Skeletal muscle satellite cell (primary cell): ENCODE data around the gene AKT3.

Experiments used
- H3K27me3 ChIP-seq: 2 replicates; pipeline ENCODE4 v1.7.0; 2013; ENCODE audit warnings: low read length; ENCODE audit not compliant: control insufficient read depth, insufficient read depth
- H3K36me3 ChIP-seq: 2 replicates; pipeline ENCODE4 v1.7.0; 2013; ENCODE audit warnings: mild to moderate bottlenecking, control low read depth, low read length; ENCODE audit not compliant: insufficient read depth
- H3K4me1 ChIP-seq: 2 replicates; pipeline ENCODE4 v1.7.0; 2013; ENCODE audit warnings: low read length; ENCODE audit not compliant: control insufficient read depth, insufficient read depth
- H3K4me2 ChIP-seq: 2 replicates; pipeline ENCODE4 v1.7.0; 2013; ENCODE audit warnings: mild to moderate bottlenecking, low read length
- H3K4me3 ChIP-seq: 2 replicates; pipeline ENCODE4 v1.7.0; 2013; ENCODE audit warnings: low read length
- H3K9ac ChIP-seq: 2 replicates; pipeline ENCODE4 v1.7.0; 2013; ENCODE audit warnings: mild to moderate bottlenecking, low read depth, low read length, moderate library complexity
- H3K9me3 ChIP-seq: replicated peaks from 2 replicates; pipeline ENCODE4 v1.7.0; 2013; ENCODE audit warnings: mild to moderate bottlenecking, control low read depth, low read length

AKT3 gene

GRCh38 chr1:243514927-243515326 lies 335.1 kb downstream of the AKT3 start:
- Histone ChIP-seq H3K9me3 (peaks cover 3% of the 10 kb centered on the region), H3K36me3 (peaks cover 20% of the 10 kb centered on the region), H3K4me3 (no peak overlapping the region), H3K27me3 (no peaks in the 10 kb centered on the region), H3K4me2 (no peak overlapping the region), H3K9ac (no peak overlapping the region), H3K4me1 (peaks cover 4% of the 10 kb centered on the region)

- peaks cover 4% of the 10 kb centered on the region for H3K4me1 ChIP-seq
Observed at GRCh38 chr1:243513726-243514491, 336.1 kb downstream of the AKT3 start.

GRCh38 chr1:243510928-243511327 lies 339.1 kb downstream of the AKT3 start:
- Histone ChIP-seq H3K4me1 (peaks cover 4% of the 10 kb centered on the region), H3K4me2 (no peak overlapping the region), H3K4me3 (no peak overlapping the region), H3K36me3 (peaks cover 20% of the 10 kb centered on the region), H3K27me3 (no peaks in the 10 kb centered on the region), H3K9ac (no peak overlapping the region), H3K9me3 (no peaks in the 10 kb centered on the region)

More at GRCh38 chr1:243513726-243514491, 336.1 kb downstream of the AKT3 start:
- H3K4me2 ChIP-seq: peak overlapping the region; percentile 6
- no peak overlapping the region for H3K9ac ChIP-seq
- no peaks in the 10 kb centered on the region for H3K27me3 ChIP-seq
- H3K4me3 ChIP-seq: no peak overlapping the region
- peaks cover 3% of the 10 kb centered on the region for H3K9me3 ChIP-seq
- peaks cover 20% of the 10 kb centered on the region for H3K36me3 ChIP-seq

GRCh38 chr1:243508943-243509342 lies 341.1 kb downstream of the AKT3 start:
- H3K36me3 ChIP-seq: peaks cover 26% of the 10 kb centered on the region
- H3K4me3 ChIP-seq: no peak overlapping the region
- H3K9ac ChIP-seq: no peak overlapping the region
- no peaks in the 10 kb centered on the region for H3K27me3 ChIP-seq
- no peak overlapping the region for H3K4me2 ChIP-seq
- no peaks in the 10 kb centered on the region for H3K9me3 ChIP-seq
- peaks cover under 1% of the 10 kb centered on the region for H3K4me1 ChIP-seq

- Histone ChIP-seq H3K4me2 (no peak overlapping the region), H3K4me3 (no peak overlapping the region), H3K4me1 (no peaks in the 10 kb centered on the region), H3K27me3 (no peaks in the 10 kb centered on the region), H3K9me3 (no peaks in the 10 kb centered on the region), H3K36me3 (peaks cover 26% of the 10 kb centered on the region), H3K9ac (no peak overlapping the region)
Observed at GRCh38 chr1:243508303-243508713, 341.7 kb downstream of the AKT3 start.

- Histone ChIP-seq H3K9ac (no peak overlapping the region), H3K4me2 (no peak overlapping the region), H3K36me3 (peaks cover 26% of the 10 kb centered on the region), H3K4me3 (no peak overlapping the region), H3K4me1 (no peaks in the 10 kb centered on the region), H3K27me3 (no peaks in the 10 kb centered on the region), H3K9me3 (no peaks in the 10 kb centered on the region)
Observed at GRCh38 chr1:243507672-243508302, 342.3 kb downstream of the AKT3 start.

- no peak overlapping the region for H3K4me3 ChIP-seq
- peaks cover 26% of the 10 kb centered on the region for H3K36me3 ChIP-seq
Observed at GRCh38 chr1:243507001-243507671, 342.9 kb downstream of the AKT3 start.

GRCh38 chr1:243505986-243506689 lies 343.9 kb downstream of the AKT3 start:
- H3K4me2 ChIP-seq: no peak overlapping the region
- no peak overlapping the region for H3K9ac ChIP-seq
- H3K4me1 ChIP-seq: peaks cover 7% of the 10 kb centered on the region
- no peaks in the 10 kb centered on the region for H3K27me3 ChIP-seq
- H3K36me3 ChIP-seq: peaks cover 18% of the 10 kb centered on the region
- no peak overlapping the region for H3K4me3 ChIP-seq
- H3K9me3 ChIP-seq: no peaks in the 10 kb centered on the region

More at GRCh38 chr1:243507001-243507671, 342.9 kb downstream of the AKT3 start:
- Histone ChIP-seq H3K4me2 (no peak overlapping the region), H3K27me3 (no peaks in the 10 kb centered on the region), H3K9ac (no peak overlapping the region), H3K9me3 (no peaks in the 10 kb centered on the region), H3K4me1 (no peaks in the 10 kb centered on the region)

GRCh38 chr1:243503155-243503554 lies 346.9 kb downstream of the AKT3 start:
- peaks cover 10% of the 10 kb centered on the region for H3K36me3 ChIP-seq
- H3K4me2 ChIP-seq: no peak overlapping the region
- no peaks in the 10 kb centered on the region for H3K27me3 ChIP-seq
- H3K4me3 ChIP-seq: no peak overlapping the region
- no peak overlapping the region for H3K9ac ChIP-seq
- H3K9me3 ChIP-seq: no peaks in the 10 kb centered on the region
- H3K4me1 ChIP-seq: peaks cover 15% of the 10 kb centered on the region

GRCh38 chr1:243501002-243501401 lies 349.0 kb downstream of the AKT3 start:
- Histone ChIP-seq H3K9ac (peak overlapping the region; percentile 33), H3K27me3 (no peaks in the 10 kb centered on the region), H3K4me3 (no peak overlapping the region), H3K36me3 (peaks cover 10% of the 10 kb centered on the region), H3K4me1 (peaks cover 23% of the 10 kb centered on the region), H3K4me2 (peak overlapping the region; percentile 11), H3K9me3 (no peaks in the 10 kb centered on the region)

GRCh38 chr1:243500512-243500911 lies 349.5 kb downstream of the AKT3 start:
- Histone ChIP-seq H3K9me3 (no peaks in the 10 kb centered on the region), H3K36me3 (peaks cover 10% of the 10 kb centered on the region), H3K9ac (no peak overlapping the region), H3K4me1 (peaks cover 28% of the 10 kb centered on the region), H3K27me3 (no peaks in the 10 kb centered on the region), H3K4me3 (no peak overlapping the region), H3K4me2 (no peak overlapping the region)
